ENCODE data around the gene PTPRN2. TPM values are rescaled to one million over a fixed set of nuclear protein-coding genes. Genes with fewer than 3 reads are reported as not detected.

The PTPRN2 gene
- total RNA-seq, 1 experiment from 2014 or later, result 1.7 TPM

- no peak overlapping the region for H3K9ac ChIP-seq (ENCODE audit: low read length)
- H3K9me2 ChIP-seq (replicated peaks; ENCODE audit: insufficient read depth, low read length), result no peaks in the 10 kb centered on the region
- no peak overlapping the region for H3K4me3 ChIP-seq (ENCODE audit: low read length)
- H3K27ac ChIP-seq (ENCODE audit: low read length), result no peak overlapping the region
- H2AFZ ChIP-seq (ENCODE audit: low read length), result no peak overlapping the region
- H3K4me1 ChIP-seq (ENCODE audit: low read length), result no peaks in the 10 kb centered on the region
- no peaks in the 10 kb centered on the region for H3K79me2 ChIP-seq (ENCODE audit: low read length)
- DNase-seq, result no peak
- H4K20me1 ChIP-seq (ENCODE audit: insufficient read depth, low read depth, low read length), result no peaks in the 10 kb centered on the region
- H3K36me3 ChIP-seq (ENCODE audit: insufficient read depth, low read length), result no peaks in the 10 kb centered on the region
- H3K9me3 ChIP-seq (ENCODE audit: low read length), result no peaks in the 10 kb centered on the region
- H3K27me3 ChIP-seq (ENCODE audit: low read length), result no peaks in the 10 kb centered on the region
- no peak overlapping the region for H3K4me2 ChIP-seq (ENCODE audit: low read depth, low read length, poor library complexity, severe bottlenecking)
Measured at GRCh38 chr7:157640144-157640543, 947.5 kb downstream of the PTPRN2 start.

- H4K20me1 ChIP-seq (ENCODE audit: insufficient read depth, low read depth, low read length), result no peaks in the 10 kb centered on the region
- no peaks in the 10 kb centered on the region for H3K4me1 ChIP-seq (ENCODE audit: low read length)
- H3K36me3 ChIP-seq (ENCODE audit: insufficient read depth, low read length), result no peaks in the 10 kb centered on the region
- no peak overlapping the region for H3K4me2 ChIP-seq (ENCODE audit: low read depth, low read length, poor library complexity, severe bottlenecking)
- H3K4me3 ChIP-seq (ENCODE audit: low read length), result no peak overlapping the region
- no peaks in the 10 kb centered on the region for H3K27me3 ChIP-seq (ENCODE audit: low read length)
- H3K9ac ChIP-seq (ENCODE audit: low read length), result no peak overlapping the region
- no peaks in the 10 kb centered on the region for H3K79me2 ChIP-seq (ENCODE audit: low read length)
- no peak overlapping the region for H2AFZ ChIP-seq (ENCODE audit: low read length)
- no peaks in the 10 kb centered on the region for H3K9me2 ChIP-seq (replicated peaks; ENCODE audit: insufficient read depth, low read length)
- H3K27ac ChIP-seq (ENCODE audit: low read length), result no peak overlapping the region
- no peak for DNase-seq
- H3K9me3 ChIP-seq (ENCODE audit: low read length), result no peaks in the 10 kb centered on the region
Measured at GRCh38 chr7:157638563-157638962, 949.1 kb downstream of the PTPRN2 start.

GRCh38 chr7:157637216-157637949 is 950.2 kb downstream of the PTPRN2 start:
- no peak overlapping the region for H2AFZ ChIP-seq (ENCODE audit: low read length)
- H3K27me3 ChIP-seq (ENCODE audit: low read length), result no peaks in the 10 kb centered on the region
- no peaks in the 10 kb centered on the region for H3K9me3 ChIP-seq (ENCODE audit: low read length)
- H4K20me1 ChIP-seq (ENCODE audit: insufficient read depth, low read depth, low read length), result no peaks in the 10 kb centered on the region
- H3K4me2 ChIP-seq (ENCODE audit: low read depth, low read length, poor library complexity, severe bottlenecking), result no peak overlapping the region
- H3K36me3 ChIP-seq (ENCODE audit: insufficient read depth, low read length), result no peaks in the 10 kb centered on the region
- H3K4me3 ChIP-seq (ENCODE audit: low read length), result no peak overlapping the region
- no peaks in the 10 kb centered on the region for H3K79me2 ChIP-seq (ENCODE audit: low read length)
- H3K27ac ChIP-seq (ENCODE audit: low read length), result no peak overlapping the region
- no peak for DNase-seq
- H3K9ac ChIP-seq (ENCODE audit: low read length), result no peak overlapping the region
- no peaks in the 10 kb centered on the region for H3K9me2 ChIP-seq (replicated peaks; ENCODE audit: insufficient read depth, low read length)
- no peaks in the 10 kb centered on the region for H3K4me1 ChIP-seq (ENCODE audit: low read length)

- Histone ChIP-seq H3K36me3 (ENCODE audit: insufficient read depth, low read length) (no peaks in the 10 kb centered on the region), H4K20me1 (ENCODE audit: insufficient read depth, low read depth, low read length) (no peaks in the 10 kb centered on the region), H3K4me1 (ENCODE audit: low read length) (no peaks in the 10 kb centered on the region), H3K27me3 (ENCODE audit: low read length) (no peaks in the 10 kb centered on the region), H3K4me3 (ENCODE audit: low read length) (no peak overlapping the region), H3K4me2 (ENCODE audit: low read depth, low read length, poor library complexity, severe bottlenecking) (no peak overlapping the region), H3K27ac (ENCODE audit: low read length) (no peak overlapping the region), H2AFZ (ENCODE audit: low read length) (no peak overlapping the region), H3K79me2 (ENCODE audit: low read length) (no peaks in the 10 kb centered on the region), H3K9me3 (ENCODE audit: low read length) (no peaks in the 10 kb centered on the region), H3K9ac (ENCODE audit: low read length) (no peak overlapping the region), H3K9me2 (replicated peaks; ENCODE audit: insufficient read depth, low read length) (no peaks in the 10 kb centered on the region)
- DNase-seq, result no peak
Measured at GRCh38 chr7:157635669-157636068, 952.0 kb downstream of the PTPRN2 start.

GRCh38 chr7:157635148-157635500 is 952.5 kb downstream of the PTPRN2 start:
- no peak for DNase-seq
- H3K36me3 ChIP-seq (ENCODE audit: insufficient read depth, low read length), result no peaks in the 10 kb centered on the region
- no peaks in the 10 kb centered on the region for H3K27me3 ChIP-seq (ENCODE audit: low read length)
- no peaks in the 10 kb centered on the region for H3K9me3 ChIP-seq (ENCODE audit: low read length)
- H3K4me1 ChIP-seq (ENCODE audit: low read length), result no peaks in the 10 kb centered on the region
- H3K79me2 ChIP-seq (ENCODE audit: low read length), result no peaks in the 10 kb centered on the region
- no peak overlapping the region for H3K27ac ChIP-seq (ENCODE audit: low read length)
- H3K4me2 ChIP-seq (ENCODE audit: low read depth, low read length, poor library complexity, severe bottlenecking), result no peak overlapping the region
- H3K9ac ChIP-seq (ENCODE audit: low read length), result no peak overlapping the region
- H3K9me2 ChIP-seq (replicated peaks; ENCODE audit: insufficient read depth, low read length), result no peaks in the 10 kb centered on the region
- H2AFZ ChIP-seq (ENCODE audit: low read length), result no peak overlapping the region
- H4K20me1 ChIP-seq (ENCODE audit: insufficient read depth, low read depth, low read length), result no peaks in the 10 kb centered on the region
- H3K4me3 ChIP-seq (ENCODE audit: low read length), result no peak overlapping the region

DNA sequence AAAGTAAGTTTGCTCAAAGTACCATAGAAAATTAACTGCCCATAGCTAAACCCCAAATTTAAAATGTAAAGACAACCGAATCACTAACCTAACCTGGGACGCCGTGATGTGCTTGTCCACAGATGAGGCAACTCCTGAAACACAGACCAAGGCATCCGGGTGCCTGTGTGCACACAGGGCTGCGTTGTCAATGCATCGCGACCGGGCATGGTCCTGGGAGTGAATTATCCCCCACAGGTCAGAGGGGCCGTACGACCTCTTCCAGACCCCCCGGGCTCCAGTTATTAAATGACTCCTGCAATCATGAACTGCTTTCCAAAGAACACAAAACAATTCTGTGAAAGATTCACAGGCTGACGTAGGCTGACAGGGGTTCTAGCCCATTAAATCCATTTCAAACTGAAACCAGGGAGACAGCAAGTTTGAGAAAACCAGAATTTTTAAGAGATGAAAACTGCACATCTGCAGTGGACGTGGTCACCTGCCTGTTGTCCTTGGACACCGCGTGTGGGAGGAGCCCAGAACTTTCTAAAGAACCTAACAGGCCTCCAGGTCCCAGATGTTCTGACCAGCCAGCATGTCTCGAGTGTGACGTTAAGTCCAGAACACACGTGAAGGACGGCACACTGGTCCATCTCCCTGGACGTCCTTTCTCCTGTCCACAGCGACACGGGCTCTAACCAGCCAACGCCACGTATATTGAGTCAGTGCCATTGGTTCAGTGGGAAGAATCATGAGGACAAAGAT is 953.0 kb downstream of the PTPRN2 start:
- H3K27me3 ChIP-seq (ENCODE audit: low read length), result no peaks in the 10 kb centered on the region
- no peak overlapping the region for H3K4me3 ChIP-seq (ENCODE audit: low read length)
- no peaks in the 10 kb centered on the region for H3K9me2 ChIP-seq (replicated peaks; ENCODE audit: insufficient read depth, low read length)
- no peak overlapping the region for H3K27ac ChIP-seq (ENCODE audit: low read length)
- H4K20me1 ChIP-seq (ENCODE audit: insufficient read depth, low read depth, low read length), result no peaks in the 10 kb centered on the region
- H3K79me2 ChIP-seq (ENCODE audit: low read length), result no peaks in the 10 kb centered on the region
- H3K9ac ChIP-seq (ENCODE audit: low read length), result no peak overlapping the region
- H3K4me2 ChIP-seq (ENCODE audit: low read depth, low read length, poor library complexity, severe bottlenecking), result no peak overlapping the region
- no peaks in the 10 kb centered on the region for H3K4me1 ChIP-seq (ENCODE audit: low read length)
- H2AFZ ChIP-seq (ENCODE audit: low read length), result no peak overlapping the region
- H3K9me3 ChIP-seq (ENCODE audit: low read length), result no peaks in the 10 kb centered on the region
- no peak for DNase-seq
- no peaks in the 10 kb centered on the region for H3K36me3 ChIP-seq (ENCODE audit: insufficient read depth, low read length)

DNA sequence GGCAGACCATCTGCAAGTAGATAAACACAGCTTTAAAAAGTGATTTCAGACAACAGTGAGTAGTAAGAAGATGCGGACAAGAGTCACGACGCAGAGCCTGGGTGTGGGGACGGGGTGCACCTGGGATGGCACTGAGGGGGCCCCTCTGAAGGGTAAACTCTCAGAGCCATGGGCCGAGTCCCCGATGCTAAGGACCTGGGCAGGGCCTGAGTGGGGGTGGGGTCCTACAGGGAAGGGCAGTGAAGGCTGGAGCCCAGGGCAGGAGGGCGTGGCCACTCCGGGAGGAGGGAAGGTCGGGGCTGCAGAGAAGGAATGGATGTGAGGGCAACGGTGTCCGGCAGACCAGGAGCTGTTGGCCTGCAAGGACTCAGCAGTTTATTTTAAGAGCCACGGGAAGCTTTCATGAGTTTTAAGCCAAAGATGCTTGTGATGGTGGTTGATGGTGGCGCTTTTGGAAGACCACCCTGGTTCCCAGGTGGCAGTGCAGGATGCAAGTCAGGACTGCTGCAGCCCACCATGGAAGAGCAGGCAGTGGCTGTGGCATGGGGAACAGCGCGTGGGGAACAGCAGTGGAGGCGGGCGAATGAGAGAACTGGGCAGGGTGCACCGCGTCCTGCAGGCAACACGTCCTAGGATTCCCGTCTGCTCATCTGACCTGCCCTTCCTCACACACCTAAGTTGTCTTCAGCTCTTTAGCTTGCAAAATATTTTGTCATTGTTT is 954.0 kb downstream of the PTPRN2 start:
- Histone ChIP-seq H3K4me3 (ENCODE audit: low read length) (no peak overlapping the region), H3K27ac (ENCODE audit: low read length) (no peak overlapping the region), H3K4me1 (ENCODE audit: low read length) (no peaks in the 10 kb centered on the region), H3K9me2 (replicated peaks; ENCODE audit: insufficient read depth, low read length) (no peaks in the 10 kb centered on the region), H4K20me1 (ENCODE audit: insufficient read depth, low read depth, low read length) (no peaks in the 10 kb centered on the region), H3K9me3 (ENCODE audit: low read length) (no peaks in the 10 kb centered on the region), H3K4me2 (ENCODE audit: low read depth, low read length, poor library complexity, severe bottlenecking) (no peak overlapping the region), H3K27me3 (ENCODE audit: low read length) (no peaks in the 10 kb centered on the region), H2AFZ (ENCODE audit: low read length) (no peak overlapping the region), H3K9ac (ENCODE audit: low read length) (no peak overlapping the region), H3K79me2 (ENCODE audit: low read length) (no peaks in the 10 kb centered on the region), H3K36me3 (ENCODE audit: insufficient read depth, low read length) (no peaks in the 10 kb centered on the region)
- no peak for DNase-seq

DNA sequence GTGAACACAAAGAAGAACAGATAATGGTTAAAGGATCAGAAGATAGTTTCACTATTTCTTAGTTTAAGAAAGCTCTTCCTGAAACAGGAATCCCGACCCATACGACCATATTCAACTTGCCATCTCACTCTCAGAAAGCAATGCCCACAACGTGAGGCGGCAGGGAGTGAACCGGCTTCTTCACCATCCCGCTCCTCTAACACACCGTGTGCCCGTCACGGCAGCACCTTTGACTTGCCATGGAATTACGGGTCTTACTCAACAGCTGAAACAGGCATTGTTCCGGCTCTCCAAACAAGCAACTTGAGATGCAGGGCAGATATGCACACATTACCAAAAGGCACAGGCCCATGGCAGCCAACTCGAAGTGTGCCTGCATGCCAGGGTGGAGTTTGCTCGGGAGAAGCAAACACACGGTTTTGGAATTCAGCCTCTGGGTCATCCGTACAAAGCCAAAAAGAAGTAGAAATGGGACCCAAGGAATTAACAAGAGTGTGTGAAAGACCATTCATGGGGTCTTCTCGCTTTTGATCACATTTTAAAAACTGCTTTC is 957.2 kb downstream of the PTPRN2 start:
- no peaks in the 10 kb centered on the region for H3K79me2 ChIP-seq (ENCODE audit: low read length)
- no peak overlapping the region for H3K9ac ChIP-seq (ENCODE audit: low read length)
- no peaks in the 10 kb centered on the region for H3K27me3 ChIP-seq (ENCODE audit: low read length)
- no peaks in the 10 kb centered on the region for H4K20me1 ChIP-seq (ENCODE audit: insufficient read depth, low read depth, low read length)
- H3K4me3 ChIP-seq (ENCODE audit: low read length), result no peak overlapping the region
- H3K27ac ChIP-seq (ENCODE audit: low read length), result no peak overlapping the region
- H3K9me3 ChIP-seq (ENCODE audit: low read length), result no peaks in the 10 kb centered on the region
- H3K4me1 ChIP-seq (ENCODE audit: low read length), result no peaks in the 10 kb centered on the region
- H3K36me3 ChIP-seq (ENCODE audit: insufficient read depth, low read length), result no peaks in the 10 kb centered on the region
- H3K9me2 ChIP-seq (replicated peaks; ENCODE audit: insufficient read depth, low read length), result no peaks in the 10 kb centered on the region
- DNase-seq, result no peak
- H2AFZ ChIP-seq (ENCODE audit: low read length), result no peak overlapping the region
- H3K4me2 ChIP-seq (ENCODE audit: low read depth, low read length, poor library complexity, severe bottlenecking), result no peak overlapping the region
